Parathyroid adenoma (tissue), 2 donors: ENCODE data around the gene ORC1.

Experiments
- H2AFZ ChIP-seq: fragments of 300-600 bp; sonication (generic); one replicate; pipeline ENCODE4 v1.7.0; 2017; ENCODE audit warnings: antibody characterized with exemption, mild to moderate bottlenecking
- H3K27ac ChIP-seq: fragments of 300-600 bp; sonication (generic); one replicate; pipeline ENCODE4 v1.7.0; 2017
- H3K27me3 ChIP-seq: fragments of 300-600 bp; sonication (generic); one replicate; pipeline ENCODE4 v1.7.0; 2017; ENCODE audit warnings: low read length; ENCODE audit not compliant: control insufficient read depth, insufficient read depth
- H3K36me3 ChIP-seq: fragments of 300-600 bp; sonication (generic); one replicate; pipeline ENCODE4 v1.7.0; 2017; ENCODE audit warnings: low read length; ENCODE audit not compliant: control insufficient read depth, insufficient read depth
- H3K4me1 ChIP-seq: fragments of 300-600 bp; sonication (generic); one replicate; pipeline ENCODE4 v1.7.0; 2017; ENCODE audit warnings: control low read depth
- H3K4me2 ChIP-seq: fragments of 300-600 bp; sonication (generic); one replicate; pipeline ENCODE4 v1.7.0; 2017; ENCODE audit warnings: low read length
- H3K4me3 ChIP-seq: fragments of 300-600 bp; sonication (generic); one replicate; pipeline ENCODE4 v1.7.0; 2017; ENCODE audit warnings: low read depth, low read length
- H3K79me2 ChIP-seq: fragments of 300-600 bp; sonication (generic); one replicate; pipeline ENCODE4 v1.7.0; 2017; ENCODE audit warnings: control low read depth
- H3K9ac ChIP-seq: fragments of 300-600 bp; sonication (generic); one replicate; pipeline ENCODE4 v1.7.0; 2017; ENCODE audit warnings: mild to moderate bottlenecking
- H3K9me3 ChIP-seq: fragments of 300-600 bp; sonication (generic); one replicate; pipeline ENCODE4 v1.7.0; 2017; ENCODE audit warnings: low read length; ENCODE audit not compliant: control insufficient read depth
- CTCF ChIP-seq: fragments of 300-600 bp; sonication (generic); IDR thresholded peaks from one replicate; pipeline ENCODE4 v1.7.0; 2017; ENCODE audit warnings: antibody characterized with exemption, mild to moderate bottlenecking
- donor health status: primary hyperparathyroidism.

The ORC1 gene

GRCh38 chr1:52345252-52345651 is 59.0 kb downstream of the ORC1 start:
- no peak for TF ChIP-seq CTCF
- Histone ChIP-seq H3K36me3 (no peaks in the 10 kb centered on the region), H3K27me3 (no peaks in the 10 kb centered on the region), H3K79me2 (no peaks in the 10 kb centered on the region), H3K4me2 (no peak overlapping the region), H3K9me3 (no peaks in the 10 kb centered on the region), H2AFZ (no peak overlapping the region), H3K27ac (no peak overlapping the region), H3K9ac (no peak overlapping the region), H3K4me3 (no peak overlapping the region), H3K4me1 (no peaks in the 10 kb centered on the region)

- no peak for TF ChIP-seq CTCF
- Histone ChIP-seq H3K9me3 (no peaks in the 10 kb centered on the region), H3K4me1 (no peaks in the 10 kb centered on the region), H3K27ac (no peak overlapping the region), H3K36me3 (no peaks in the 10 kb centered on the region), H3K4me2 (no peak overlapping the region), H2AFZ (no peak overlapping the region), H3K79me2 (no peaks in the 10 kb centered on the region), H3K4me3 (no peak overlapping the region), H3K9ac (no peak overlapping the region), H3K27me3 (no peaks in the 10 kb centered on the region)
Observed at GRCh38 chr1:52343979-52344378, 60.2 kb downstream of the ORC1 start.

- no peak overlapping the region for H3K27ac ChIP-seq
- no peak overlapping the region for H2AFZ ChIP-seq
- no peaks in the 10 kb centered on the region for H3K27me3 ChIP-seq
- no peak overlapping the region for H3K9ac ChIP-seq
- no peaks in the 10 kb centered on the region for H3K4me1 ChIP-seq
- no peak for TF ChIP-seq CTCF
- no peak overlapping the region for H3K4me2 ChIP-seq
- no peaks in the 10 kb centered on the region for H3K36me3 ChIP-seq
- H3K9me3 ChIP-seq, result no peaks in the 10 kb centered on the region
- no peak overlapping the region for H3K4me3 ChIP-seq
- no peaks in the 10 kb centered on the region for H3K79me2 ChIP-seq
Observed at GRCh38 chr1:52341655-52342260, 62.5 kb downstream of the ORC1 start.

- Histone ChIP-seq H3K27ac (no peak overlapping the region), H3K4me3 (no peak overlapping the region), H3K79me2 (no peaks in the 10 kb centered on the region), H3K27me3 (no peaks in the 10 kb centered on the region), H3K9me3 (no peaks in the 10 kb centered on the region), H3K36me3 (no peaks in the 10 kb centered on the region), H3K9ac (no peak overlapping the region), H2AFZ (no peak overlapping the region), H3K4me2 (no peak overlapping the region), H3K4me1 (no peaks in the 10 kb centered on the region)
- no peak for TF ChIP-seq CTCF
Observed at GRCh38 chr1:52337439-52337838, 66.8 kb downstream of the ORC1 start.

GRCh38 chr1:52334906-52335528 is 69.2 kb downstream of the ORC1 start:
- Histone ChIP-seq H3K27ac (no peak overlapping the region), H3K4me1 (no peaks in the 10 kb centered on the region), H2AFZ (no peak overlapping the region), H3K4me2 (no peak overlapping the region), H3K36me3 (no peaks in the 10 kb centered on the region), H3K79me2 (no peaks in the 10 kb centered on the region), H3K4me3 (no peak overlapping the region), H3K27me3 (no peaks in the 10 kb centered on the region), H3K9me3 (no peaks in the 10 kb centered on the region), H3K9ac (no peak overlapping the region)
- no peak for TF ChIP-seq CTCF
